Measurements from ENCODE around the gene PRLR.

- TF ChIP-seq ZFX (IDR thresholded peaks at IDR 0.05; ENCODE audit: borderline replicate concordance) (no peak), CTCF (IDR thresholded peaks at IDR 0.05) (no peak)
Measured at GRCh38 chr5:35138232-35138631, 92.1 kb downstream of the PRLR start.

All from 22Rv1 (cell line).